Lung (tissue), 12 donors: ENCODE measurements around the gene HAAO. TPM values are rescaled to one million over a fixed set of nuclear protein-coding genes. Genes with fewer than 3 reads are reported as not detected.

ENCODE experiments used
- ATAC-seq: fragments of 200-7000 bp; cut with Tn5 transposase; one replicate; pipeline ENCODE4 v1.9.1; 2020; ENCODE audit warnings: moderate number of reproducible peaks; ENCODE audit not compliant: insufficient read depth, low FRiP score
- DNase-seq, 3 donors: peaks; one replicate each; pipeline ENCODE4 v3.0.0-alpha.2; 2013 to 2017
- H3K27ac ChIP-seq, 2 donors: one replicate each; pipeline ENCODE4 v1.5.1; 2013; ENCODE audit warnings: mild to moderate bottlenecking in 2 of 2, moderate library complexity in 2 of 2, control low read depth in 1 of 2, inconsistent platforms in 1 of 2, low read depth in 1 of 2, low read length in 1 of 2
- H3K27me3 ChIP-seq, 3 donors: one replicate each; pipeline ENCODE4 v1.5.1; 2013; ENCODE audit warnings: low read length in 2 of 3; ENCODE audit not compliant: control insufficient read depth in 3 of 3, insufficient read depth in 3 of 3
- H3K36me3 ChIP-seq, 4 donors: one replicate each; pipeline ENCODE4 v1.5.1; 2013; ENCODE audit warnings: low read length in 4 of 4, mild to moderate bottlenecking in 1 of 4, moderate library complexity in 1 of 4; ENCODE audit not compliant: control insufficient read depth in 4 of 4, insufficient read depth in 4 of 4
- H3K4me1 ChIP-seq, 5 donors: one replicate each; pipeline ENCODE4 v1.5.1; 2013; ENCODE audit warnings: low read length in 5 of 5, mild to moderate bottlenecking in 2 of 5, moderate library complexity in 1 of 5; ENCODE audit not compliant: control insufficient read depth in 5 of 5, insufficient read depth in 5 of 5
- H3K4me3 ChIP-seq: one replicate; pipeline ENCODE4 v1.5.1; 2013; ENCODE audit warnings: mild to moderate bottlenecking, control low read depth, moderate library complexity
- H3K9ac ChIP-seq, 2 donors: one replicate each; pipeline ENCODE4 v1.5.1; 2013; ENCODE audit warnings: low read length in 2 of 2, control low read depth in 1 of 2; ENCODE audit not compliant: insufficient read depth in 1 of 2
- H3K9me3 ChIP-seq, 4 donors: one replicate each; pipeline ENCODE4 v1.5.1; 2013; ENCODE audit warnings: low read length in 3 of 4, mild to moderate bottlenecking in 1 of 4, moderate library complexity in 1 of 4; ENCODE audit not compliant: control insufficient read depth in 4 of 4, insufficient read depth in 3 of 4
- WGBS, 2 donors: extraction: QIAGEN DNeasy Blood & Tissue Kit; methylation state at CpG; one replicate each; pipeline ENCODE4 v1.1.7; 2013; 5-methylcytosine and 5-hydroxymethylcytosine counted together
- polyA plus RNA-seq, 2 donors: library from polyadenylated mRNA; stranded (reverse); fragments of 200-250 nt; gene quantifications; one replicate each; pipeline ENCODE4 v1.2.1, GENCODE V29; 2013
- total RNA-seq, 2 donors: library from RNA; depleted of rRNA in 1 of 2; stranded (reverse); fragments of >200 nt in 1 of 2; gene quantifications; one replicate each; pipeline ENCODE4 v1.2.1, GENCODE V29; 2014 to 2021
- TF ChIP-seq, protein P1 (sequence below): IDR thresholded peaks from 2 replicates; pipeline ENCODE4 v1.5.1; 2012; ENCODE audit warnings: mild to moderate bottlenecking; ENCODE audit errors: control extremely low read depth, extremely low read depth
- donor health status: control.
- donor health status: control.
- donor health status: Bipolar disorder and iron deficiency.
- donor health status: healthy.
- donor health status: DM: yes; HTN: yes; CAD: no.

Gene HAAO
- total and polyA plus RNA-seq, 4 donors = 3.7 to 13.0 (median 9.4) TPM

DNA sequence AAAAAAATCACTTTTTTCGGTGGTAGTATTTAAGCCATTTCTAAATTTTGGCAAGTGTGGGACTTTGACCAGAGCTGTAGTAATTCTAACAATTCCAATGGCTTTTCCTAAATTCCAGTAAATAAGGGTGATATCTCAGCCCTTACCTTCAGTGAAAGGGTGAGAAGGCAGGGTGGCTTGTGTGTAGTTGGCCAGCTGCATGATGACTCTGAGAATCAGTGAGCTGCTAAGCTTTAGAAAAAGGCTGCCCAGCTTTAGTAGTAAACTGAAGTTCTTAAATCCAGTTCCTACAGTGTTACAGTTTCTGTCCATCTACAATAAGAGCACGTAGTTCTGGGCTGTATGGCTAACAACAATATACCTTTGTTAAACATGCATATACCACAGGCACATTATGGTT lies 70.5 kb downstream of the HAAO start:
- DNase-seq (no peak), ATAC-seq (no peak)
- Histone ChIP-seq H3K27ac (no peak overlapping the region), H3K4me3 (no peak overlapping the region), H3K27me3 (no peaks in the 10 kb centered on the region), H3K36me3 (peaks cover 0 to 5% (median 2%) of the 10 kb centered on the region in 4 donors), H3K4me1 (peaks cover 0 to 16% (median 14%) of the 10 kb centered on the region in 5 donors), H3K9me3 (no peaks in the 10 kb centered on the region), H3K9ac (peak overlapping the region in 1 of 2 donors; percentile 71)
- 76 to 94% methylated on average over 2 of the region's 2 CpGs for WGBS, 2 donors
- TF ChIP-seq, protein P1, sequence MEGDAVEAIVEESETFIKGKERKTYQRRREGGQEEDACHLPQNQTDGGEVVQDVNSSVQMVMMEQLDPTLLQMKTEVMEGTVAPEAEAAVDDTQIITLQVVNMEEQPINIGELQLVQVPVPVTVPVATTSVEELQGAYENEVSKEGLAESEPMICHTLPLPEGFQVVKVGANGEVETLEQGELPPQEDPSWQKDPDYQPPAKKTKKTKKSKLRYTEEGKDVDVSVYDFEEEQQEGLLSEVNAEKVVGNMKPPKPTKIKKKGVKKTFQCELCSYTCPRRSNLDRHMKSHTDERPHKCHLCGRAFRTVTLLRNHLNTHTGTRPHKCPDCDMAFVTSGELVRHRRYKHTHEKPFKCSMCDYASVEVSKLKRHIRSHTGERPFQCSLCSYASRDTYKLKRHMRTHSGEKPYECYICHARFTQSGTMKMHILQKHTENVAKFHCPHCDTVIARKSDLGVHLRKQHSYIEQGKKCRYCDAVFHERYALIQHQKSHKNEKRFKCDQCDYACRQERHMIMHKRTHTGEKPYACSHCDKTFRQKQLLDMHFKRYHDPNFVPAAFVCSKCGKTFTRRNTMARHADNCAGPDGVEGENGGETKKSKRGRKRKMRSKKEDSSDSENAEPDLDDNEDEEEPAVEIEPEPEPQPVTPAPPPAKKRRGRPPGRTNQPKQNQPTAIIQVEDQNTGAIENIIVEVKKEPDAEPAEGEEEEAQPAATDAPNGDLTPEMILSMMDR = no peak

Other genes starting within 250 kb of the HAAO start
- gene MTA3, start 224.0 kb downstream of the HAAO start, total RNA-seq = 10 to 100 TPM; 22.3 to 65.8 TPM
- 10 to 100 TPM in 1 of 2 donors, 1 to 10 TPM in 1; 9.2 to 26.6 TPM for gene MTA3, start 224.0 kb downstream of the HAAO start, polyA plus RNA-seq
- 1 to 10 TPM; 1.7 to 2.1 TPM for gene OXER1, start 28.4 kb downstream of the HAAO start, total RNA-seq
- 1 to 10 TPM in 1 of 2 donors, under 1 TPM in 1; 0.59 to 1.6 TPM for gene OXER1, start 28.4 kb downstream of the HAAO start, polyA plus RNA-seq